A549 (cell line): ENCODE data around the gene SLC6A12.

Experiments used
- EP300 ChIP-seq, 2 experiments: fragments of >200 bp; sonication (Bioruptor Twin); formaldehyde crosslinking; IDR thresholded peaks; 2 replicates in 1 of 2; 3 replicates in 1 of 2; pipeline ENCODE4 v1.6.1; 2016 to 2017
- RAD21 ChIP-seq, 2 experiments: fragments of >200 bp in 1 of 2; sonication (Bioruptor Twin) in 1 of 2; formaldehyde crosslinking in 1 of 2; IDR thresholded peaks in 1 of 2; conservative IDR thresholded peaks in 1 of 2; 2 replicates in 1 of 2; 3 replicates in 1 of 2; pipeline ENCODE4 v1.6.1; 2012 to 2018; ENCODE audit warnings: inconsistent platforms in 1 of 2
- RNF2 ChIP-seq: fragments of 200-600 bp; sonication (generic); IDR thresholded peaks from 2 replicates; pipeline ENCODE4 v1.6.1; 2016; ENCODE audit warnings: low read depth, mild to moderate bottlenecking, antibody characterized with exemption, moderate library complexity, borderline replicate concordance
- TF ChIP-seq, protein P1 (sequence below): fragments of >200 bp; sonication (Bioruptor Twin); formaldehyde crosslinking; IDR thresholded peaks from 3 replicates; pipeline ENCODE4 v1.5.1; 2016
- TF ChIP-seq, protein P2 (sequence below): IDR thresholded peaks from 2 replicates; pipeline ENCODE4 v1.6.1; 2012

DNA sequence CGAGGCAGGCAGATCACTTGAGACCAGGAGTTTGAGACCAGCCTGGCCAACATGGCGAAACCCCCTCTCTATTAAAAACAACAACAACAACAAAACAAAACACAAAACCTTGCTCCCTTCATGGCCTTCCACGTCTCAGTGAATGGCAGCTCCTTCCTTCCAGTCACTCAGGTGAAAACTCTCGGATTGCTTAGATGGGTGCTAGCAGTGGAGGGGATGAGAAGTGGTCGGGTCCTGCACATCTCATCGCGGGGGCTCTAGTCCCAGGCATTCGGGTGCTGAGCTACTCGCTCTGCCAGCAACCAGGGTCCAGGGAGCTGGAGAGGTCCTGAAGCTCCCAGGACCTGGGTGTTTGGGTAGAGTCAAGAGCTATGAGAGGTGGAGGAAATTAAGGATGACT, 41.0 kb upstream of the SLC6A12 start:
- TF ChIP-seq RAD21 (conservative IDR thresholded peaks at IDR 0.05 in 1 of 2, IDR thresholded peaks at IDR 0.05 in 1 of 2) (no peak), RNF2 (no peak), EP300 (IDR thresholded peaks at IDR 0.05) (no peak)
- TF ChIP-seq, protein P1, sequence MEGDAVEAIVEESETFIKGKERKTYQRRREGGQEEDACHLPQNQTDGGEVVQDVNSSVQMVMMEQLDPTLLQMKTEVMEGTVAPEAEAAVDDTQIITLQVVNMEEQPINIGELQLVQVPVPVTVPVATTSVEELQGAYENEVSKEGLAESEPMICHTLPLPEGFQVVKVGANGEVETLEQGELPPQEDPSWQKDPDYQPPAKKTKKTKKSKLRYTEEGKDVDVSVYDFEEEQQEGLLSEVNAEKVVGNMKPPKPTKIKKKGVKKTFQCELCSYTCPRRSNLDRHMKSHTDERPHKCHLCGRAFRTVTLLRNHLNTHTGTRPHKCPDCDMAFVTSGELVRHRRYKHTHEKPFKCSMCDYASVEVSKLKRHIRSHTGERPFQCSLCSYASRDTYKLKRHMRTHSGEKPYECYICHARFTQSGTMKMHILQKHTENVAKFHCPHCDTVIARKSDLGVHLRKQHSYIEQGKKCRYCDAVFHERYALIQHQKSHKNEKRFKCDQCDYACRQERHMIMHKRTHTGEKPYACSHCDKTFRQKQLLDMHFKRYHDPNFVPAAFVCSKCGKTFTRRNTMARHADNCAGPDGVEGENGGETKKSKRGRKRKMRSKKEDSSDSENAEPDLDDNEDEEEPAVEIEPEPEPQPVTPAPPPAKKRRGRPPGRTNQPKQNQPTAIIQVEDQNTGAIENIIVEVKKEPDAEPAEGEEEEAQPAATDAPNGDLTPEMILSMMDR = no peak
- TF ChIP-seq, protein P2, sequence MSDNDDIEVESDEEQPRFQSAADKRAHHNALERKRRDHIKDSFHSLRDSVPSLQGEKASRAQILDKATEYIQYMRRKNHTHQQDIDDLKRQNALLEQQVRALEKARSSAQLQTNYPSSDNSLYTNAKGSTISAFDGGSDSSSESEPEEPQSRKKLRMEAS = no peak
